Endothelial cell of umbilical vein (primary cell): ENCODE measurements around the gene ZNF768. TPM values are rescaled to one million over a fixed set of nuclear protein-coding genes. Genes with fewer than 3 reads are reported as not detected.

Experiments used
- BruUV-seq: library from RNA; stranded (reverse); fragments of 400-500 nt; replicated peaks from 2 replicates; lab custom pipeline; 2021; lab: Mats Ljungman, UMichigan
- CTCF ChIA-PET: fragments of 300-600, 350-600 bp; sonication (Branson Sonifier 250); formaldehyde crosslinking; loops from one replicate; lab custom pipeline; 2021; ENCODE audit warnings: antibody characterized with exemption, inconsistent platforms; lab: Charles Lee
- POLR2A ChIA-PET: fragments of 300-600, 350-600 bp; sonication (Branson Sonifier 250); formaldehyde crosslinking; loops from one replicate; lab custom pipeline; 2021; ENCODE audit warnings: antibody characterized with exemption, inconsistent platforms; lab: Charles Lee
- DNase-seq: peaks from one replicate; pipeline ENCODE4 v3.0.0-alpha.2; 2011; ENCODE audit warnings: low read depth, low spot score
- FAIRE-seq: peaks from 2 replicates; lab custom pipeline; 2011; peaks lifted over from hg19 to GRCh38; lab: Jason Lieb, UNC
- H2AFZ ChIP-seq: 2 replicates; pipeline ENCODE4 v1.6.0; 2012; ENCODE audit warnings: low read depth, low read length, control low read depth, inconsistent platforms
- H3K27ac ChIP-seq: 2 replicates; pipeline ENCODE4 v1.5.1; 2011; ENCODE audit warnings: low read depth, mild to moderate bottlenecking, control low read depth, low read length, moderate library complexity; ENCODE audit not compliant: insufficient read depth
- H3K27me3 ChIP-seq, 2 experiments: 2 replicates each; pipeline versions ENCODE4 v1.6.0 to v1.6.1; 2011; ENCODE audit warnings: low read length in 2 of 2, mixed read lengths in 1 of 2; ENCODE audit not compliant: control insufficient read depth in 2 of 2, insufficient read depth in 2 of 2
- H3K36me3 ChIP-seq, 2 experiments: 2 replicates in 1 of 2; 3 replicates in 1 of 2; pipeline ENCODE4 v1.5.1; 2011; ENCODE audit warnings: low read length in 2 of 2, mild to moderate bottlenecking in 1 of 2, moderate library complexity in 1 of 2; ENCODE audit not compliant: control insufficient read depth in 2 of 2, insufficient read depth in 2 of 2; ENCODE audit errors: extremely low read depth in 1 of 2
- H3K4me1 ChIP-seq: 3 replicates; pipeline ENCODE4 v1.5.1; 2011; ENCODE audit warnings: mild to moderate bottlenecking, low read length; ENCODE audit not compliant: control insufficient read depth, insufficient read depth; ENCODE audit errors: extremely low read depth
- H3K4me2 ChIP-seq: 2 replicates; pipeline ENCODE4 v1.6.1; 2011; ENCODE audit warnings: low read length, control low read depth, mixed read lengths; ENCODE audit not compliant: insufficient read depth
- H3K4me3 ChIP-seq, 3 experiments: fragments of 200-600 bp in 1 of 3; sonication (generic), shearing (Covaris generic) in 1 of 3; replicated peaks in 1 of 3; 2 replicates each; pipeline ENCODE4 v1.5.1; 2011 to 2016; ENCODE audit warnings: control low read depth in 3 of 3, low read length in 3 of 3, mild to moderate bottlenecking in 2 of 3, inconsistent platforms in 1 of 3, low read depth in 1 of 3, moderate library complexity in 1 of 3; ENCODE audit not compliant: insufficient read depth in 1 of 3
- H3K79me2 ChIP-seq: 2 replicates; pipeline ENCODE4 v1.6.0; 2012; ENCODE audit warnings: low read length, inconsistent platforms; ENCODE audit not compliant: control insufficient read depth, insufficient read depth
- H3K9ac ChIP-seq: replicated peaks from 2 replicates; pipeline ENCODE3; 2011; ENCODE audit warnings: low read length, control low read depth; ENCODE audit not compliant: insufficient read depth; ENCODE audit errors: extremely low read depth
- H3K9me1 ChIP-seq: replicated peaks from 3 replicates; pipeline ENCODE4 v1.6.0; 2011; ENCODE audit warnings: mild to moderate bottlenecking, low read length; ENCODE audit not compliant: control insufficient read depth, insufficient read depth; ENCODE audit errors: extremely low read depth
- H3K9me3 ChIP-seq: replicated peaks from 2 replicates; pipeline ENCODE4 v1.5.1; 2012; ENCODE audit warnings: low read length, inconsistent platforms; ENCODE audit not compliant: control insufficient read depth, insufficient read depth
- H4K20me1 ChIP-seq: replicated peaks from 2 replicates; pipeline ENCODE3; 2011; ENCODE audit warnings: mild to moderate bottlenecking, low read length; ENCODE audit not compliant: control insufficient read depth, insufficient read depth; ENCODE audit errors: extremely low read depth
- CTCF ChIP-seq, 2 donors: IDR thresholded peaks; 1 replicate in 1 of 2; 2 replicates in 1 of 2; pipeline ENCODE4 v1.5.1; 2011; ENCODE audit warnings: low read length in 2 of 2, mild to moderate bottlenecking in 2 of 2, moderate library complexity in 2 of 2, control low read depth in 1 of 2, inconsistent platforms in 1 of 2, low read depth in 1 of 2; ENCODE audit not compliant: insufficient read depth in 1 of 2; ENCODE audit errors: extremely low read depth in 1 of 2
- EZH2 ChIP-seq: IDR thresholded peaks from 2 replicates; pipeline ENCODE4 v1.6.1; 2012; ENCODE audit warnings: borderline replicate concordance, low read depth, mild to moderate bottlenecking, moderate library complexity, low read length, inconsistent platforms; ENCODE audit not compliant: severe bottlenecking
- FOS ChIP-seq: IDR thresholded peaks from 2 replicates; pipeline ENCODE4 v1.6.1; 2011; ENCODE audit warnings: mild to moderate bottlenecking, low read length, moderate library complexity, borderline replicate concordance; ENCODE audit not compliant: insufficient read depth
- GATA2 ChIP-seq: IDR thresholded peaks from 2 replicates; pipeline ENCODE4 v1.7.0; 2011; ENCODE audit warnings: low read depth, mild to moderate bottlenecking, moderate library complexity, mixed read lengths, low read length; ENCODE audit not compliant: insufficient read length, insufficient read depth
- JUN ChIP-seq: IDR thresholded peaks from 2 replicates; pipeline ENCODE4 v1.6.1; 2011; ENCODE audit warnings: borderline replicate concordance, low read depth; ENCODE audit not compliant: insufficient read length, insufficient read depth
- MYC ChIP-seq: IDR thresholded peaks from one replicate; pipeline ENCODE4 v1.6.1; 2011; ENCODE audit warnings: mild to moderate bottlenecking, low read depth, low read length
- POLR2A ChIP-seq: IDR thresholded peaks from 2 replicates; pipeline ENCODE4 v1.6.1; 2012; ENCODE audit warnings: low read depth, mild to moderate bottlenecking, control low read depth, low read length
- POLR2AphosphoS5 ChIP-seq: IDR thresholded peaks from 2 replicates; pipeline ENCODE4 v1.6.1; 2012; ENCODE audit warnings: low read depth, mild to moderate bottlenecking, control low read depth, low read length, moderate library complexity; ENCODE audit not compliant: insufficient read depth
- dilution Hi-C: fragments of 300-500 bp; cut with MboI; formaldehyde crosslinking; loops from one replicate; pipeline ENCODE4 v1.15.0; 2019; ENCODE audit warnings: low sequenced_read_pairs; ENCODE audit not compliant: extremely low pct_ligation_motif_present
- intact Hi-C: fragments of 100-400 bp; cut with micrococcal nuclease; formaldehyde crosslinking; loops from one replicate; pipeline ENCODE4 v1.10.0; 2022
- polyA plus RNA-seq, 4 experiments: library from polyadenylated mRNA; depleted of rRNA in 3 of 4; stranded (reverse) in 3 of 4; unstranded in 1 of 4; fragments of >200 nt; gene quantifications; 2 replicates each; pipeline versions ENCODE4 v1.2.1 to v1.2.3, GENCODE V29; 2011 to 2012; ENCODE audit warnings: missing spikeins in 1 of 4
- total RNA-seq: library from RNA; stranded (reverse); gene quantifications from 2 replicates; pipeline ENCODE4 v1.2.3, GENCODE V29; 2021
- TF ChIP-seq, protein P1 (sequence below): IDR thresholded peaks from 2 replicates; pipeline ENCODE4 v1.6.1; 2011; ENCODE audit not compliant: insufficient read depth, insufficient read length

ZNF768 gene
- total and polyA plus RNA-seq, 2 donors (not counting 3 experiments of a cell fraction or from before 2014, with no cell fraction given) = 24.2 to 24.7 TPM

DNA sequence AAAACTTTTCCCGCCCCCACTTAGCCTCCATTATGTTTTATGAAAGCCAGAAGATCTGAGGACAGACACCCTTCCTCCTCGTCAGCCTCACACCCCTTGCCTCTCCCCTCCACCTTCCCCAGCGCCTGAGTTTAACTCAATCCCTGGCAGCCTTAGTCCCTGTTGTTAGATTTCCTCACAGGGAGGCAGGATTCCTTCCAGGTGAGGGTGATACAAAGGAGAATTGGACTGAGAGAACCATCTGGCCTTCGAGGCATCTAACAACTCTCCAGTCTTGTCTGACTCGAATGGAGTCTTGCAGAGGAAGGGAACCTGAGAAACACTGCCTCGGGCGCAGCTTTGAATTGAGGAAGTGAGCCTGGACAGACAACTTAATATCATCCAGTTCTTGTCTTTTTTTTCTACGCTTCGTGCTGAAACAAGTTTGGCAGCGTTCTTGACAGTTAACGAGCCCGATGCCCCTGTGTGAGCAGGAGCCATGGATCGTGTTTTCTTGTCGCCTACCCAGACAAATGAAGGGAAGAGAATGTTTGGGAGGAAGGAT is 1.3 kb upstream of the ZNF768 start:
- H3K36me3 ChIP-seq = peaks cover 0 to 2% of the 10 kb centered on the region in 2 experiments
- intact Hi-C loops = loop anchor here (1.0 to 5.0 kb wide), 8 partner anchors 31 to 170 kb away; partner anchors contain the start of genes DCTPP1, FBRS, SRCAP and ZNF688
- no peak overlapping the region for H3K4me3 ChIP-seq
- H3K4me2 ChIP-seq = peak overlapping the region; percentile 58
- H4K20me1 ChIP-seq = no peaks in the 10 kb centered on the region
- FAIRE-seq (no peak), DNase-seq (no peak)
- dilution Hi-C loops = no loop called here
- no peaks in the 10 kb centered on the region for H3K79me2 ChIP-seq
- ChIA-PET CTCF (interaction anchor here (0.8 to 1.2 kb wide), 8 partner anchors 8 to 81 kb away, joined by 3 to 14 read pairs (median 4); partner anchors contain the start of gene ZNF764), POLR2A (interaction anchor here (1.1 kb wide), 1 partner anchor 31 kb away, joined by 4 read pairs; the partner anchor contains the start of gene ZNF764)
- no peaks in the 10 kb centered on the region for H3K27me3 ChIP-seq
- TSS peak; percentile 52 for BruUV-seq
- no peaks in the 10 kb centered on the region for H3K9me3 ChIP-seq
- TF ChIP-seq FOS (no peak), GATA2 (no peak), CTCF (IDR thresholded peaks at IDR 0.05; ENCODE audit: extremely low read depth in 1 of 2, insufficient read depth in 1 of 2, low read depth in 1 of 2, low read length in 2 of 2) (no peak), JUN (no peak), POLR2AphosphoS5 (no peak), POLR2A (no peak), EZH2 (no peak), MYC (no peak)
- TF ChIP-seq, protein P1, sequence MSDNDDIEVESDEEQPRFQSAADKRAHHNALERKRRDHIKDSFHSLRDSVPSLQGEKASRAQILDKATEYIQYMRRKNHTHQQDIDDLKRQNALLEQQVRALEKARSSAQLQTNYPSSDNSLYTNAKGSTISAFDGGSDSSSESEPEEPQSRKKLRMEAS = no peak
- peak overlapping the region; percentile 46 for H3K9ac ChIP-seq
- peak overlapping the region; percentile 32 for H3K27ac ChIP-seq
- peak overlapping the region; percentile 79 for H2AFZ ChIP-seq
- peaks cover 4% of the 10 kb centered on the region for H3K4me1 ChIP-seq
- H3K9me1 ChIP-seq = no peaks in the 10 kb centered on the region
